ENCODE results near the gene AGK.

AGK gene

GRCh38 chr7:141593134-141593533 is 41.9 kb downstream of the AGK start:
- peaks cover 3% of the 10 kb centered on the region for H3K36me3 ChIP-seq (ENCODE audit: control insufficient read depth, low read depth, low read length)
- no peak overlapping the region for H3K4me3 ChIP-seq (ENCODE audit: low read length)
- no peak overlapping the region for H3K9ac ChIP-seq (ENCODE audit: low read length)
- H3K27ac ChIP-seq (ENCODE audit: low read length), result no peak overlapping the region
- no peaks in the 10 kb centered on the region for H3K9me3 ChIP-seq (ENCODE audit: control insufficient read depth, low read depth, low read length)
- no peaks in the 10 kb centered on the region for H3K27me3 ChIP-seq (ENCODE audit: control insufficient read depth, insufficient read depth, low read length)
- peaks cover 5% of the 10 kb centered on the region for H3K4me1 ChIP-seq (ENCODE audit: control insufficient read depth, low read depth, low read length)

- H3K27ac ChIP-seq (ENCODE audit: low read length), result no peak overlapping the region
- peaks cover 3% of the 10 kb centered on the region for H3K36me3 ChIP-seq (ENCODE audit: control insufficient read depth, low read depth, low read length)
These were observed 46.8 kb downstream of the AGK start for GRCh38 chr7:141597966-141598365.

GRCh38 chr7:141598408-141598807 is 47.2 kb downstream of the AGK start:
- H3K27me3 ChIP-seq (ENCODE audit: control insufficient read depth, insufficient read depth, low read length), result no peaks in the 10 kb centered on the region
- no peaks in the 10 kb centered on the region for H3K36me3 ChIP-seq (ENCODE audit: control insufficient read depth, low read depth, low read length)
- no peaks in the 10 kb centered on the region for H3K4me1 ChIP-seq (ENCODE audit: control insufficient read depth, low read depth, low read length)
- no peak overlapping the region for H3K9ac ChIP-seq (ENCODE audit: low read length)
- H3K9me3 ChIP-seq (ENCODE audit: control insufficient read depth, low read depth, low read length), result no peaks in the 10 kb centered on the region
- H3K27ac ChIP-seq (ENCODE audit: low read length), result no peak overlapping the region
- no peak overlapping the region for H3K4me3 ChIP-seq (ENCODE audit: low read length)

More at GRCh38 chr7:141597966-141598365, 46.8 kb downstream of the AGK start:
- H3K4me1 ChIP-seq (ENCODE audit: control insufficient read depth, low read depth, low read length), result no peaks in the 10 kb centered on the region
- H3K27me3 ChIP-seq (ENCODE audit: control insufficient read depth, insufficient read depth, low read length), result no peaks in the 10 kb centered on the region
- no peak overlapping the region for H3K9ac ChIP-seq (ENCODE audit: low read length)
- no peaks in the 10 kb centered on the region for H3K9me3 ChIP-seq (ENCODE audit: control insufficient read depth, low read depth, low read length)
- H3K4me3 ChIP-seq (ENCODE audit: low read length), result no peak overlapping the region

GRCh38 chr7:141600168-141601006 is 49.2 kb downstream of the AGK start:
- Histone ChIP-seq H3K4me3 (ENCODE audit: low read length) (no peak overlapping the region), H3K36me3 (ENCODE audit: control insufficient read depth, low read depth, low read length) (no peaks in the 10 kb centered on the region), H3K9ac (ENCODE audit: low read length) (no peak overlapping the region), H3K27me3 (ENCODE audit: control insufficient read depth, insufficient read depth, low read length) (no peaks in the 10 kb centered on the region), H3K4me1 (ENCODE audit: control insufficient read depth, low read depth, low read length) (no peaks in the 10 kb centered on the region), H3K9me3 (ENCODE audit: control insufficient read depth, low read depth, low read length) (no peaks in the 10 kb centered on the region), H3K27ac (ENCODE audit: low read length) (no peak overlapping the region)

- no peaks in the 10 kb centered on the region for H3K4me1 ChIP-seq (ENCODE audit: control insufficient read depth, low read depth, low read length)
- H3K4me3 ChIP-seq (ENCODE audit: low read length), result no peak overlapping the region
- H3K9ac ChIP-seq (ENCODE audit: low read length), result no peak overlapping the region
- no peak overlapping the region for H3K27ac ChIP-seq (ENCODE audit: low read length)
- no peaks in the 10 kb centered on the region for H3K9me3 ChIP-seq (ENCODE audit: control insufficient read depth, low read depth, low read length)
- H3K27me3 ChIP-seq (ENCODE audit: control insufficient read depth, insufficient read depth, low read length), result no peaks in the 10 kb centered on the region
- peaks cover 12% of the 10 kb centered on the region for H3K36me3 ChIP-seq (ENCODE audit: control insufficient read depth, low read depth, low read length)
These were observed 58.4 kb downstream of the AGK start for GRCh38 chr7:141609576-141609975.

GRCh38 chr7:141610671-141611070 is 59.5 kb downstream of the AGK start:
- H3K9me3 ChIP-seq (ENCODE audit: control insufficient read depth, low read depth, low read length), result no peaks in the 10 kb centered on the region

GRCh38 chr7:141612861-141613260 is 61.7 kb downstream of the AGK start:
- peaks cover 12% of the 10 kb centered on the region for H3K36me3 ChIP-seq (ENCODE audit: control insufficient read depth, low read depth, low read length)
- no peaks in the 10 kb centered on the region for H3K9me3 ChIP-seq (ENCODE audit: control insufficient read depth, low read depth, low read length)
- no peak overlapping the region for H3K27ac ChIP-seq (ENCODE audit: low read length)
- no peaks in the 10 kb centered on the region for H3K27me3 ChIP-seq (ENCODE audit: control insufficient read depth, insufficient read depth, low read length)
- no peak overlapping the region for H3K9ac ChIP-seq (ENCODE audit: low read length)
- H3K4me3 ChIP-seq (ENCODE audit: low read length), result no peak overlapping the region
- no peaks in the 10 kb centered on the region for H3K4me1 ChIP-seq (ENCODE audit: control insufficient read depth, low read depth, low read length)

More at GRCh38 chr7:141610671-141611070, 59.5 kb downstream of the AGK start:
- H3K9ac ChIP-seq (ENCODE audit: low read length), result no peak overlapping the region
- H3K27ac ChIP-seq (ENCODE audit: low read length), result no peak overlapping the region
- H3K4me1 ChIP-seq (ENCODE audit: control insufficient read depth, low read depth, low read length), result no peaks in the 10 kb centered on the region
- no peaks in the 10 kb centered on the region for H3K27me3 ChIP-seq (ENCODE audit: control insufficient read depth, insufficient read depth, low read length)
- H3K36me3 ChIP-seq (ENCODE audit: control insufficient read depth, low read depth, low read length), result peaks cover 12% of the 10 kb centered on the region
- no peak overlapping the region for H3K4me3 ChIP-seq (ENCODE audit: low read length)

- H3K27ac ChIP-seq (ENCODE audit: low read length), result no peak overlapping the region
These were observed 66.1 kb downstream of the AGK start for GRCh38 chr7:141617280-141617679.

GRCh38 chr7:141619745-141620144 is 68.5 kb downstream of the AGK start:
- Histone ChIP-seq H3K4me1 (ENCODE audit: control insufficient read depth, low read depth, low read length) (no peaks in the 10 kb centered on the region), H3K27ac (ENCODE audit: low read length) (no peak overlapping the region), H3K4me3 (ENCODE audit: low read length) (no peak overlapping the region), H3K27me3 (ENCODE audit: control insufficient read depth, insufficient read depth, low read length) (no peaks in the 10 kb centered on the region), H3K9me3 (ENCODE audit: control insufficient read depth, low read depth, low read length) (no peaks in the 10 kb centered on the region), H3K36me3 (ENCODE audit: control insufficient read depth, low read depth, low read length) (peaks cover 26% of the 10 kb centered on the region), H3K9ac (ENCODE audit: low read length) (no peak overlapping the region)

More at GRCh38 chr7:141617280-141617679, 66.1 kb downstream of the AGK start:
- Histone ChIP-seq H3K9me3 (ENCODE audit: control insufficient read depth, low read depth, low read length) (no peaks in the 10 kb centered on the region), H3K4me3 (ENCODE audit: low read length) (no peak overlapping the region), H3K4me1 (ENCODE audit: control insufficient read depth, low read depth, low read length) (no peaks in the 10 kb centered on the region), H3K36me3 (ENCODE audit: control insufficient read depth, low read depth, low read length) (peaks cover 9% of the 10 kb centered on the region), H3K9ac (ENCODE audit: low read length) (no peak overlapping the region), H3K27me3 (ENCODE audit: control insufficient read depth, insufficient read depth, low read length) (no peaks in the 10 kb centered on the region)

- Histone ChIP-seq H3K9ac (ENCODE audit: low read length) (no peak overlapping the region), H3K9me3 (ENCODE audit: control insufficient read depth, low read depth, low read length) (no peaks in the 10 kb centered on the region), H3K27me3 (ENCODE audit: control insufficient read depth, insufficient read depth, low read length) (no peaks in the 10 kb centered on the region), H3K4me3 (ENCODE audit: low read length) (no peak overlapping the region), H3K4me1 (ENCODE audit: control insufficient read depth, low read depth, low read length) (no peaks in the 10 kb centered on the region), H3K27ac (ENCODE audit: low read length) (no peak overlapping the region), H3K36me3 (ENCODE audit: control insufficient read depth, low read depth, low read length) (peaks cover 28% of the 10 kb centered on the region)
These were observed 73.6 kb downstream of the AGK start for GRCh38 chr7:141624763-141625162.

GRCh38 chr7:141630621-141631020 is 79.4 kb downstream of the AGK start:
- no peak overlapping the region for H3K4me3 ChIP-seq (ENCODE audit: low read length)
- no peaks in the 10 kb centered on the region for H3K36me3 ChIP-seq (ENCODE audit: control insufficient read depth, low read depth, low read length)
- H3K27me3 ChIP-seq (ENCODE audit: control insufficient read depth, insufficient read depth, low read length), result no peaks in the 10 kb centered on the region
- H3K9me3 ChIP-seq (ENCODE audit: control insufficient read depth, low read depth, low read length), result no peaks in the 10 kb centered on the region
- H3K4me1 ChIP-seq (ENCODE audit: control insufficient read depth, low read depth, low read length), result no peaks in the 10 kb centered on the region
- H3K9ac ChIP-seq (ENCODE audit: low read length), result no peak overlapping the region
- no peak overlapping the region for H3K27ac ChIP-seq (ENCODE audit: low read length)

- Histone ChIP-seq H3K36me3 (ENCODE audit: control insufficient read depth, low read depth, low read length) (peaks cover 6% of the 10 kb centered on the region), H3K4me3 (ENCODE audit: low read length) (no peak overlapping the region), H3K27me3 (ENCODE audit: control insufficient read depth, insufficient read depth, low read length) (no peaks in the 10 kb centered on the region), H3K4me1 (ENCODE audit: control insufficient read depth, low read depth, low read length) (no peaks in the 10 kb centered on the region), H3K9me3 (ENCODE audit: control insufficient read depth, low read depth, low read length) (no peaks in the 10 kb centered on the region), H3K9ac (ENCODE audit: low read length) (no peak overlapping the region), H3K27ac (ENCODE audit: low read length) (no peak overlapping the region)
These were observed 80.3 kb downstream of the AGK start for GRCh38 chr7:141631525-141631924.

Data from iPS-18a (cell line).